Mesendoderm (in vitro differentiated cells): Measurements from ENCODE around the gene TBC1D13.

Experiments
- DNase-seq: peaks from one replicate; pipeline ENCODE4 v3.0.0; 2013
- H2AK5ac ChIP-seq: 2 replicates; pipeline ENCODE4 v1.6.1; 2013; ENCODE audit warnings: low read length, inconsistent platforms
- H2BK120ac ChIP-seq: 2 replicates; pipeline ENCODE4 v1.6.1; 2013; ENCODE audit warnings: low read depth, mild to moderate bottlenecking, low read length, moderate library complexity, mixed read lengths
- H2BK15ac ChIP-seq: replicated peaks from 2 replicates; pipeline ENCODE4 v1.6.1; 2013; ENCODE audit warnings: low read depth, mild to moderate bottlenecking, moderate library complexity
- H2BK5ac ChIP-seq: 2 replicates; pipeline ENCODE4 v1.6.1; 2013; ENCODE audit warnings: low read length, inconsistent platforms
- H3K18ac ChIP-seq: 2 replicates; pipeline ENCODE4 v1.6.1; 2013; ENCODE audit warnings: mild to moderate bottlenecking, low read length, mixed read lengths
- H3K23ac ChIP-seq: one replicate; pipeline ENCODE4 v1.6.1; 2013; ENCODE audit warnings: low read length
- H3K27ac ChIP-seq: 2 replicates; pipeline ENCODE4 v1.5.1; 2013; ENCODE audit warnings: low read depth, mild to moderate bottlenecking, inconsistent platforms, low read length, moderate library complexity
- H3K27me3 ChIP-seq: 2 replicates; pipeline ENCODE4 v1.6.1; 2013; ENCODE audit warnings: low read length, control low read depth, mild to moderate bottlenecking, inconsistent platforms; ENCODE audit not compliant: insufficient read depth, poor library complexity
- H3K36me3 ChIP-seq: 2 replicates; pipeline ENCODE4 v1.6.1; 2013; ENCODE audit warnings: low read length, inconsistent platforms; ENCODE audit not compliant: control insufficient read depth, insufficient read depth
- H3K4ac ChIP-seq: one replicate; pipeline ENCODE4 v1.6.1; 2013; ENCODE audit warnings: low read depth, mild to moderate bottlenecking, low read length, moderate library complexity
- H3K4me1 ChIP-seq: 2 replicates; pipeline ENCODE4 v1.6.1; 2013; ENCODE audit warnings: low read depth, low read length, inconsistent platforms; ENCODE audit not compliant: control insufficient read depth
- H3K4me2 ChIP-seq: 2 replicates; pipeline ENCODE4 v1.6.1; 2013; ENCODE audit warnings: low read length
- H3K4me3 ChIP-seq: 2 replicates; pipeline ENCODE4 v1.5.1; 2013; ENCODE audit warnings: mild to moderate bottlenecking, low read length
- H3K56ac ChIP-seq: one replicate; pipeline ENCODE4 v1.6.1; 2013; ENCODE audit warnings: low read length
- H3K79me1 ChIP-seq: 2 replicates; pipeline ENCODE4 v1.6.1; 2013; ENCODE audit warnings: low read length, inconsistent platforms
- H3K79me2 ChIP-seq: 2 replicates; pipeline ENCODE4 v1.6.1; 2013; ENCODE audit warnings: mild to moderate bottlenecking, low read length; ENCODE audit not compliant: control insufficient read depth, insufficient read depth
- H3K9ac ChIP-seq: 2 replicates; pipeline ENCODE4 v1.6.1; 2013; ENCODE audit warnings: low read length, inconsistent platforms
- H4K5ac ChIP-seq: one replicate; pipeline ENCODE4 v1.6.1; 2013; ENCODE audit warnings: low read length
- H4K8ac ChIP-seq: one replicate; pipeline ENCODE4 v1.6.1; 2013; ENCODE audit warnings: low read depth, mild to moderate bottlenecking, control low read depth, low read length, moderate library complexity
- WGBS: extraction: QIAGEN DNeasy Blood & Tissue Kit; methylation state at CpG from one replicate; pipeline ENCODE4 v1.1.7; 2013; ENCODE audit warnings: low lambda C conversion rate, missing lambda C conversion rate; ENCODE audit not compliant: insufficient coverage; ENCODE audit errors: extremely low coverage; 5-methylcytosine and 5-hydroxymethylcytosine counted together

The TBC1D13 gene

GRCh38 chr9:128810873-128811272 is 23.8 kb downstream of the TBC1D13 start:
- Histone ChIP-seq H3K9ac (no peak overlapping the region), H3K4me2 (no peak overlapping the region), H2BK15ac (no peak overlapping the region), H3K36me3 (peaks cover 2% of the 10 kb centered on the region), H3K56ac (no peak overlapping the region), H3K4me1 (no peaks in the 10 kb centered on the region), H3K4me3 (no peak overlapping the region), H3K79me2 (no peaks in the 10 kb centered on the region), H3K27ac (no peak overlapping the region), H2BK5ac (no peak overlapping the region), H2BK120ac (no peak overlapping the region), H4K8ac (no peak overlapping the region), H3K23ac (no peak overlapping the region), H3K4ac (no peak overlapping the region), H3K27me3 (no peaks in the 10 kb centered on the region), H4K5ac (no peak overlapping the region), H3K18ac (no peak overlapping the region), H2AK5ac (no peak overlapping the region), H3K79me1 (no peaks in the 10 kb centered on the region)
- DNase-seq, result no peak
- no CpG with 5 or more reads among the region's 5 CpGs for WGBS

DNA sequence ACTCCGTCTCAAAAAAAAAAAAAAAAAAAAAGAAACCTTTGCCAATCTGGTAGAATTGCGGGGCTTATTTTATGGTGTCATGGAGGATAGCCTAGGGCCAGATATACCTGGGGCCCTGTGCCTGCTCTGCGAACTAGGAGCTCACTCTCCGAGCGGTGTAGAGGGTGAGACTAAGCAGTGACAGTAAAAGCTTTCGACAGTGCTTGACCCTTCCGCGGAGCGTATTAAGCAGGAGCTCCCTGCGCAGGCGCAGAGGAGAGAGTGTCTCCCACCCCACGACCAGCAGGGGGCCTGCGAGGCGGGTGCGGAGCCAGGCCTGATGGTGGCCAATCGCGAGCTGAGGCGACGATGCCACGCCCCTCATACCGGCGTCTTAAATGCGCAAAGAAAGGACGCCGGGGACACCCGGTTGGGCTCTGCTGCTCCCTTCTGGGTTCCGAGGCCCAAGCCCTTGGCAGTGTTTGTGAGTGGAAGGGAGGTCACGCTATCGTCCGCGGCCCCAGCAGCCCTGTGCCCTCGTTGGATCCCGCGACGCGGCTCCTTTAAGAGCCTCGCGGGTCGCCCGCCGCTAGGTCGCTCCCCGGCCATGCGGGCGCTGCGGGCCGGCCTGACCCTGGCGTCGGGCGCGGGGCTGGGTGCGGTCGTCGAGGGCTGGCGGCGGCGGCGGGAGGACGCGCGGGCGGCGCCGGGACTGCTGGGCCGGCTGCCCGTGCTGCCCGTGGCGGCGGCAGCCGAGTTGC is 31.2 kb downstream of the TBC1D13 start, which contains the start of gene ENDOG:
Gene ENDOG, plus strand, starts transcription at position 402 of the 740 bp plus-strand sequence. Its CDS starts 185 bp downstream, at position 587.
- H3K79me1 ChIP-seq, result no peaks in the 10 kb centered on the region
- H3K79me2 ChIP-seq, result no peaks in the 10 kb centered on the region
- peak within 1 kb of the TSS; percentile 49 for H3K4ac ChIP-seq
- H2AK5ac ChIP-seq, result no peak within 1 kb of the TSS
- no peaks in the 10 kb centered on the region for H3K27me3 ChIP-seq
- peak within 1 kb of the TSS; percentile 95 for H3K56ac ChIP-seq
- no CpG with 5 or more reads among the region's 70 CpGs for WGBS
- no peak within 1 kb of the TSS for H4K8ac ChIP-seq
- H3K4me3 ChIP-seq, result peak within 1 kb of the TSS; percentile 62
- peaks cover 3% of the 10 kb centered on the region for H3K36me3 ChIP-seq
- H3K18ac ChIP-seq, result no peak within 1 kb of the TSS
- H2BK120ac ChIP-seq, result no peak within 1 kb of the TSS
- peak within 1 kb of the TSS; percentile 79 for H3K9ac ChIP-seq
- no peak within 1 kb of the TSS for H4K5ac ChIP-seq
- H3K4me1 ChIP-seq, result no peaks in the 10 kb centered on the region
- no peak within 1 kb of the TSS for H2BK5ac ChIP-seq
- peak; percentile 98 for DNase-seq
- H3K23ac ChIP-seq, result peak within 1 kb of the TSS; percentile 89
- H2BK15ac ChIP-seq, result no peak within 1 kb of the TSS
- peak within 1 kb of the TSS; percentile 55 for H3K27ac ChIP-seq
- peak within 1 kb of the TSS; percentile 97 for H3K4me2 ChIP-seq

- Histone ChIP-seq H4K8ac (no peak overlapping the region), H2BK15ac (no peak overlapping the region), H2AK5ac (no peak overlapping the region), H3K23ac (peak overlapping the region; percentile 89), H3K36me3 (peaks cover 4% of the 10 kb centered on the region), H3K4me2 (peak overlapping the region; percentile 97), H3K79me2 (no peaks in the 10 kb centered on the region), H3K18ac (no peak overlapping the region), H3K4me1 (no peaks in the 10 kb centered on the region), H2BK120ac (no peak overlapping the region), H3K4me3 (peak overlapping the region; percentile 60), H3K56ac (peak overlapping the region; percentile 95), H2BK5ac (no peak overlapping the region), H3K27ac (no peak overlapping the region), H3K79me1 (no peaks in the 10 kb centered on the region), H3K27me3 (no peaks in the 10 kb centered on the region), H3K4ac (peak overlapping the region; percentile 49), H4K5ac (no peak overlapping the region), H3K9ac (peak overlapping the region; percentile 79)
- WGBS, result no CpG with 5 or more reads among the region's 90 CpGs
- DNase-seq, result peak; percentile 53
Measured at GRCh38 chr9:128818839-128819715, 32.0 kb downstream of the TBC1D13 start.

GRCh38 chr9:128819716-128820664 is 32.9 kb downstream of the TBC1D13 start:
- Histone ChIP-seq H3K23ac (no peak overlapping the region), H2BK120ac (no peak overlapping the region), H2AK5ac (no peak overlapping the region), H3K4me1 (no peaks in the 10 kb centered on the region), H4K8ac (no peak overlapping the region), H3K56ac (no peak overlapping the region), H2BK5ac (no peak overlapping the region), H2BK15ac (no peak overlapping the region), H3K36me3 (peaks cover 9% of the 10 kb centered on the region), H3K27ac (no peak overlapping the region), H3K79me1 (no peaks in the 10 kb centered on the region), H3K4me3 (no peak overlapping the region), H3K9ac (no peak overlapping the region), H3K27me3 (no peaks in the 10 kb centered on the region), H3K4ac (no peak overlapping the region), H4K5ac (no peak overlapping the region), H3K18ac (no peak overlapping the region), H3K4me2 (no peak overlapping the region), H3K79me2 (no peaks in the 10 kb centered on the region)
- peak; percentile 36 for DNase-seq
- WGBS, result no CpG with 5 or more reads among the region's 18 CpGs
